Measurements from ENCODE around the gene TOX3. TPM values are rescaled to one million over a fixed set of nuclear protein-coding genes. Genes with fewer than 3 reads are reported as not detected.

Gene TOX3
- total and polyA plus RNA-seq, 4 donors, result 1.3 to 3.5 (median 2.4) TPM

GRCh38 chr16:52578007-52578828 lies 31.3 kb upstream of the TOX3 start:
- Histone ChIP-seq H3K9ac (ENCODE audit: low read depth in 1 of 2, low read length in 2 of 2) (no peak overlapping the region), H3K4me1 (ENCODE audit: control insufficient read depth in 4 of 4, insufficient read depth in 4 of 4, low read length in 3 of 4) (peaks cover 7 to 25% (median 14%) of the 10 kb centered on the region in 4 donors), H3K4me3 (ENCODE audit: low read depth in 1 of 3, low read length in 3 of 3) (no peak overlapping the region), H3K36me3 (ENCODE audit: control insufficient read depth in 4 of 4, insufficient read depth in 3 of 4, low read depth in 1 of 4, low read length in 3 of 4) (no peaks in the 10 kb centered on the region), H3K27ac (ENCODE audit: low read depth in 1 of 2, low read length in 2 of 2) (peak overlapping the region in 1 of 2 donors; percentile 36), H3K9me3 (ENCODE audit: control insufficient read depth in 4 of 4, low read length in 3 of 4) (no peaks in the 10 kb centered on the region), H3K27me3 (ENCODE audit: control insufficient read depth in 4 of 4, insufficient read depth in 4 of 4, low read length in 3 of 4) (no peaks in the 10 kb centered on the region)
- 35% methylated on average over 11 of the region's 11 CpGs for WGBS
- DNase-seq (ENCODE audit: low spot score), result no peak
- TF ChIP-seq JUND (IDR thresholded peaks at IDR 0.05) (peak; percentile 57 to 83), FOXA1 (IDR thresholded peaks at IDR 0.05) (peak; percentile 89), ATF3 (IDR thresholded peaks at IDR 0.05) (no peak), HNF4G (IDR thresholded peaks at IDR 0.05) (no peak), EGR1 (IDR thresholded peaks at IDR 0.05; ENCODE audit: low read depth in 2 of 2) (peak; percentile 73 to 97), FOXA2 (IDR thresholded peaks at IDR 0.05) (peak; percentile 91), RAD21 (IDR thresholded peaks at IDR 0.05) (peak; percentile 57 to 65), REST (IDR thresholded peaks at IDR 0.05) (peak; percentile 47), CTCF (IDR thresholded peaks at IDR 0.05; ENCODE audit: low read depth, low read length, missing input control) (no peak), NR2F2 (IDR thresholded peaks at IDR 0.05) (no peak), ZBTB33 (IDR thresholded peaks at IDR 0.05) (peak; percentile 83), GABPA (IDR thresholded peaks at IDR 0.05 in 1 of 2, conservative IDR thresholded peaks at IDR 0.05 in 1 of 2) (peak in 1 of 2 donors; percentile 68), TAF1 (conservative IDR thresholded peaks at IDR 0.05) (peak; percentile 19), MAX (IDR thresholded peaks at IDR 0.05) (peak; percentile 75), SP1 (IDR thresholded peaks at IDR 0.05) (peak; percentile 65), RXRA (IDR thresholded peaks at IDR 0.05) (peak; percentile 52 to 88), YY1 (IDR thresholded peaks at IDR 0.05) (peak; percentile 61), HNF4A (conservative IDR thresholded peaks at IDR 0.05) (peak; percentile 71 to 82)

Data from liver (tissue), 9 donors.